Activated naive CD8-positive, alpha-beta T cell treated with anti-CD3 and anti-CD28 coated beads for 36 hours (primary cell): ENCODE results near the gene CCR2. TPM values are rescaled to one million over a fixed set of nuclear protein-coding genes. Genes with fewer than 3 reads are reported as not detected.

ENCODE experiments used
- total RNA-seq, 2 experiments: library from RNA; stranded (reverse); gene quantifications; one replicate each; pipeline ENCODE4 v1.2.3, GENCODE V29; 2021

CCR2 gene
- total RNA-seq, 2 experiments from 2014 or later, result 0.16 TPM; not detected in 1

Other genes with a start within 250 kb of the CCR2 start
- under 1 TPM in 1 of 2 experiments, not detected in 1; 0.14 TPM for gene CCR1, start 145.8 kb upstream of the CCR2 start, total RNA-seq
- gene CCR3, start 111.7 kb upstream of the CCR2 start, total RNA-seq, result not detected
- under 1 TPM; 0.08 to 0.21 TPM for gene CCR5, start 16.8 kb downstream of the CCR2 start, total RNA-seq
- 1 to 10 TPM; 3.1 to 3.4 TPM for gene CCRL2, start 53.1 kb downstream of the CCR2 start, total RNA-seq
- gene LTF, start 110.8 kb downstream of the CCR2 start, total RNA-seq, result not detected
- not detected for gene RTP3, start 143.9 kb downstream of the CCR2 start, total RNA-seq
- gene LRRC2, start 212.2 kb downstream of the CCR2 start, total RNA-seq, result not detected